ENCODE measurements around the gene OR5A2. TPM values are rescaled to one million over a fixed set of nuclear protein-coding genes. Genes with fewer than 3 reads are reported as not detected.

Gene OR5A2
- polyA plus RNA-seq, 6 donors from 2014 or later, result not detected

Other genes starting within 250 kb of the OR5A2 start
- 10 to 100 TPM; 40.6 to 96.5 (median 79.1) TPM for gene MPEG1, start 213.5 kb downstream of the OR5A2 start, polyA plus RNA-seq (ENCODE audit: low read depth in 6 of 6)
- gene OR5AN1, start 67.5 kb downstream of the OR5A2 start, polyA plus RNA-seq (ENCODE audit: low read depth in 6 of 6), result not detected
- gene OR5A1, start 10.1 kb upstream of the OR5A2 start, polyA plus RNA-seq (ENCODE audit: low read depth in 6 of 6), result not detected
- gene OR4D6, start 30.5 kb upstream of the OR5A2 start, polyA plus RNA-seq (ENCODE audit: low read depth in 6 of 6), result not detected
- not detected for gene OR4D10, start 46.9 kb upstream of the OR5A2 start, polyA plus RNA-seq (ENCODE audit: low read depth in 6 of 6)
- gene OR4D11, start 77.2 kb upstream of the OR5A2 start, polyA plus RNA-seq (ENCODE audit: low read depth in 6 of 6), result not detected
- not detected for gene OR4D9, start 85.1 kb upstream of the OR5A2 start, polyA plus RNA-seq (ENCODE audit: low read depth in 6 of 6)
- gene OSBP, start 189.4 kb upstream of the OR5A2 start, polyA plus RNA-seq (ENCODE audit: low read depth in 6 of 6), result 10 to 100 TPM; 20.4 to 34.4 (median 27.5) TPM
- 10 to 100 TPM in 1 of 6 donors, 1 to 10 TPM in 5; 3.3 to 11.9 (median 6.2) TPM for gene PATL1, start 242.6 kb upstream of the OR5A2 start, polyA plus RNA-seq (ENCODE audit: low read depth in 6 of 6)

Data from naive B cell (primary cell).